HepG2 (cell line): ENCODE data around the gene CYP2C19. TPM values are rescaled to one million over a fixed set of nuclear protein-coding genes. Genes with fewer than 3 reads are reported as not detected.

Experiments used
- ATAC-seq: fragments of 200-7000 bp; cut with Tn5 transposase; 3 replicates; pipeline ENCODE4 v1.9.1; 2020; ENCODE audit warnings: mild to moderate bottlenecking, moderate library complexity
- BruUV-seq: library from RNA; stranded (reverse); fragments of 400-500 nt; replicated peaks from 2 replicates; lab custom pipeline; 2021; lab: Mats Ljungman, UMichigan
- CTCF ChIA-PET: fragments of 300-600 bp; formaldehyde crosslinking; extraction: SDS; loops from one replicate; lab custom pipeline; 2021; ENCODE audit warnings: low total read pairs, inconsistent platforms, low intra/inter-chr PET ratio; lab: Yijun Ruan, JAX
- POLR2A ChIA-PET: fragments of 350-600 bp; sonication (Branson Sonifier 250); formaldehyde crosslinking; loops from one replicate; lab custom pipeline; 2020; ENCODE audit warnings: antibody characterized with exemption, inconsistent platforms; lab: Yijun Ruan, JAX
- DNase-seq: peaks from one replicate; pipeline ENCODE4 v3.0.0-alpha.2; 2015; ENCODE audit warnings: low spot score
- FAIRE-seq: peaks from 3 replicates; lab custom pipeline; 2011; peaks lifted over from hg19 to GRCh38; lab: Jason Lieb, UNC
- H2AFZ ChIP-seq: one replicate; pipeline ENCODE4 v1.6.1; 2011; ENCODE audit warnings: low read length, inconsistent platforms
- H3K27ac ChIP-seq: fragments of 300-600 bp; 3 replicates; pipeline ENCODE4 v1.8.0; 2011; ENCODE audit warnings: mixed run types, mild to moderate bottlenecking, mixed read lengths, low read length, inconsistent platforms; ENCODE audit not compliant: insufficient read depth; ENCODE audit errors: extremely low read length
- H3K27me3 ChIP-seq, 2 experiments: fragments of 200-600 bp in 1 of 2; 2 replicates in 1 of 2; 3 replicates in 1 of 2; pipeline versions ENCODE4 v1.6.0 to v1.8.0; 2011; ENCODE audit warnings: low read length in 2 of 2, mild to moderate bottlenecking in 2 of 2, moderate library complexity in 2 of 2, inconsistent platforms in 1 of 2; ENCODE audit not compliant: insufficient read depth in 2 of 2, control insufficient read depth in 1 of 2
- H3K36me3 ChIP-seq, 2 experiments: fragments of 200-600 bp in 1 of 2; replicated peaks in 1 of 2; 2 replicates in 1 of 2; 3 replicates in 1 of 2; pipeline versions ENCODE4 v1.5.1 to v1.8.0; 2011; ENCODE audit warnings: low read length in 2 of 2, inconsistent platforms in 1 of 2; ENCODE audit not compliant: insufficient read depth in 2 of 2, control insufficient read depth in 1 of 2
- H3K4me1 ChIP-seq: 2 replicates; pipeline ENCODE4 v1.5.1; 2012; ENCODE audit warnings: low read length, inconsistent platforms; ENCODE audit not compliant: insufficient read depth
- H3K4me2 ChIP-seq: 2 replicates; pipeline ENCODE4 v1.6.0; 2011; ENCODE audit warnings: low read depth, low read length, inconsistent platforms
- H3K4me3 ChIP-seq, 3 experiments: fragments of 200-600 bp in 1 of 3; sonication (generic), shearing (Covaris generic) in 1 of 3; replicated peaks in 1 of 3; 2 replicates each; pipeline ENCODE4 v1.5.1; 2011 to 2016; ENCODE audit warnings: low read length in 3 of 3, inconsistent platforms in 2 of 3, low read depth in 2 of 3, mild to moderate bottlenecking in 2 of 3, control low read depth in 1 of 3, mixed read lengths in 1 of 3; ENCODE audit not compliant: insufficient read depth in 1 of 3
- H3K79me2 ChIP-seq: one replicate; pipeline ENCODE4 v1.6.1; 2011; ENCODE audit warnings: low read length, inconsistent platforms; ENCODE audit not compliant: insufficient read depth
- H3K9ac ChIP-seq: 2 replicates; pipeline ENCODE4 v1.6.0; 2011; ENCODE audit warnings: mild to moderate bottlenecking, low read depth, low read length, inconsistent platforms; ENCODE audit not compliant: insufficient read depth
- H3K9me3 ChIP-seq: 2 replicates; pipeline ENCODE4 v1.5.1; 2012; ENCODE audit warnings: mild to moderate bottlenecking, low read length
- H4K20me1 ChIP-seq: 2 replicates; pipeline ENCODE4 v1.6.0; 2011; ENCODE audit warnings: inconsistent platforms, mild to moderate bottlenecking, low read length, moderate library complexity; ENCODE audit not compliant: insufficient read depth
- ATF7-NPFF ChIP-seq: sonication (generic); formaldehyde crosslinking; IDR thresholded peaks from 2 replicates; pipeline ENCODE4 v1.8.1; 2023; ENCODE audit warnings: mild to moderate bottlenecking, low read depth, missing genetic modification reagents, moderate library complexity
- FOXC1 ChIP-seq: sonication (generic); formaldehyde crosslinking; IDR thresholded peaks from 2 replicates; pipeline ENCODE4 v1.8.0; 2022; ENCODE audit warnings: mild to moderate bottlenecking, missing genetic modification reagents, borderline replicate concordance
- FOXP1 ChIP-seq, 2 experiments: fragments of 450-650 bp in 1 of 2; IDR thresholded peaks; 2 replicates each; pipeline ENCODE4 v1.6.1; 2017 to 2018; ENCODE audit warnings: antibody characterized with exemption in 1 of 2
- KLF9 ChIP-seq: IDR thresholded peaks from 2 replicates; pipeline ENCODE4 v1.6.1; 2016; ENCODE audit warnings: low read depth
- NR0B2 ChIP-seq: sonication (generic); formaldehyde crosslinking; IDR thresholded peaks from 2 replicates; pipeline ENCODE4 v1.4.0; 2020; ENCODE audit warnings: mild to moderate bottlenecking, missing genetic modification reagents
- TAF15 ChIP-seq: fragments of 200-400 bp; formaldehyde crosslinking; IDR thresholded peaks from one replicate; pipeline ENCODE4 v1.6.1; 2018; ENCODE audit warnings: mild to moderate bottlenecking, low read depth, low read length; ENCODE audit not compliant: poor library complexity, severe bottlenecking
- UBTF ChIP-seq: sonication (generic); formaldehyde crosslinking; IDR thresholded peaks from 2 replicates; pipeline ENCODE4 v1.4.0; 2020; ENCODE audit warnings: mild to moderate bottlenecking, missing genetic modification reagents
- ZBTB10 ChIP-seq: sonication (generic); formaldehyde crosslinking; IDR thresholded peaks from 2 replicates; pipeline ENCODE4 v1.4.0; 2020; ENCODE audit warnings: missing genetic modification reagents, borderline replicate concordance
- ZFP1 ChIP-seq: IDR thresholded peaks from 2 replicates; pipeline ENCODE4 v1.6.1; 2016
- ZFY ChIP-seq: sonication (generic); formaldehyde crosslinking; IDR thresholded peaks from 2 replicates; pipeline ENCODE4 v1.4.0; 2020; ENCODE audit warnings: missing genetic modification reagents
- ZKSCAN8 ChIP-seq: IDR thresholded peaks from 2 replicates; pipeline ENCODE4 v1.6.1; 2016; ENCODE audit warnings: borderline replicate concordance, missing genetic modification reagents, missing compliant biosample characterization
- ZNF124 ChIP-seq: sonication (generic); formaldehyde crosslinking; IDR thresholded peaks from 2 replicates; pipeline ENCODE4 v1.4.0; 2020; ENCODE audit warnings: missing genetic modification reagents
- ZNF20 ChIP-seq: sonication (generic); formaldehyde crosslinking; IDR thresholded peaks from 2 replicates; pipeline ENCODE4 v1.4.0; 2020; ENCODE audit warnings: mild to moderate bottlenecking, moderate library complexity, missing genetic modification reagents
- ZNF274 ChIP-seq: sonication (generic); formaldehyde crosslinking; IDR thresholded peaks from 2 replicates; pipeline ENCODE4 v1.5.1; 2020; ENCODE audit warnings: mild to moderate bottlenecking, missing genetic modification reagents
- ZNF570 ChIP-seq: sonication (generic); formaldehyde crosslinking; IDR thresholded peaks from 2 replicates; pipeline ENCODE4 v1.4.0; 2020; ENCODE audit warnings: mild to moderate bottlenecking, missing genetic modification reagents, borderline replicate concordance
- WGBS: methylation state at CpG from one replicate; pipeline ENCODE4 v1.1.6; 2017; ENCODE audit warnings: low lambda C conversion rate; 5-methylcytosine and 5-hydroxymethylcytosine counted together
- in situ Hi-C: cut with HindIII; loops from 2 replicates; pipeline ENCODE4 v1.10.0; 2017; ENCODE audit warnings: low pct_unique_long_range_greater_than_20kb; ENCODE audit not compliant: extremely low pct_ligation_motif_present
- intact Hi-C: fragments of 100-400 bp; cut with micrococcal nuclease; formaldehyde crosslinking; loops from one replicate; pipeline ENCODE4 v1.10.0; 2022; ENCODE audit not compliant: unreplicated experiment
- polyA plus RNA-seq, 8 experiments: library from polyadenylated mRNA; depleted of rRNA in 3 of 8; stranded (reverse) in 7 of 8; unstranded in 1 of 8; fragments of >200 nt; fragmentation: Illumina TruSeq in 4 of 8; extraction: Trizol in 4 of 8; gene quantifications; 2 replicates each; pipeline versions ENCODE4 v1.2.1 to v1.2.3, GENCODE V29; 2011 to 2016; ENCODE audit warnings: low read depth in 4 of 8, missing spikeins in 1 of 8, mixed read lengths in 1 of 8; ENCODE audit not compliant: insufficient read depth in 1 of 8
- total RNA-seq, 5 experiments: library from RNA; depleted of rRNA; stranded (reverse); fragments of >200 nt; fragmentation: Illumina TruSeq; extraction: Trizol; gene quantifications; 2 replicates each; pipeline ENCODE4 v1.2.3, GENCODE V29; 2016; ENCODE audit warnings: low read depth in 1 of 5
- TF ChIP-seq, protein P1 (sequence below): sonication (generic); formaldehyde crosslinking; IDR thresholded peaks from 2 replicates; pipeline ENCODE4 v1.8.1; 2022; ENCODE audit warnings: low read depth, mild to moderate bottlenecking, missing genetic modification reagents

Gene CYP2C19
- total and polyA plus RNA-seq, 2 of the 13 experiments (the other 11 are each of a cell fraction or from before 2014, with no cell fraction given) = not detected

- no peak for DNase-seq
- Histone ChIP-seq H4K20me1 (no peaks in the 10 kb centered on the region), H3K4me3 (no peak overlapping the region), H3K36me3 (no peaks in the 10 kb centered on the region), H3K27me3 (no peaks in the 10 kb centered on the region), H3K27ac (no peak overlapping the region), H3K4me1 (no peaks in the 10 kb centered on the region), H2AFZ (no peak overlapping the region), H3K79me2 (no peaks in the 10 kb centered on the region), H3K4me2 (no peak overlapping the region), H3K9me3 (no peaks in the 10 kb centered on the region), H3K9ac (no peak overlapping the region)
- ChIA-PET POLR2A (no interaction called here), CTCF (no interaction called here)
- ATAC-seq = no peak
- BruUV-seq = no TSS peak
- no peak for FAIRE-seq
- in situ Hi-C loops = no loop called here
- intact Hi-C loops = no loop called here
- 0% methylated on average over 2 of the region's 2 CpGs for WGBS
- no peak for TF ChIP-seq TAF15
- TF ChIP-seq, protein P1, sequence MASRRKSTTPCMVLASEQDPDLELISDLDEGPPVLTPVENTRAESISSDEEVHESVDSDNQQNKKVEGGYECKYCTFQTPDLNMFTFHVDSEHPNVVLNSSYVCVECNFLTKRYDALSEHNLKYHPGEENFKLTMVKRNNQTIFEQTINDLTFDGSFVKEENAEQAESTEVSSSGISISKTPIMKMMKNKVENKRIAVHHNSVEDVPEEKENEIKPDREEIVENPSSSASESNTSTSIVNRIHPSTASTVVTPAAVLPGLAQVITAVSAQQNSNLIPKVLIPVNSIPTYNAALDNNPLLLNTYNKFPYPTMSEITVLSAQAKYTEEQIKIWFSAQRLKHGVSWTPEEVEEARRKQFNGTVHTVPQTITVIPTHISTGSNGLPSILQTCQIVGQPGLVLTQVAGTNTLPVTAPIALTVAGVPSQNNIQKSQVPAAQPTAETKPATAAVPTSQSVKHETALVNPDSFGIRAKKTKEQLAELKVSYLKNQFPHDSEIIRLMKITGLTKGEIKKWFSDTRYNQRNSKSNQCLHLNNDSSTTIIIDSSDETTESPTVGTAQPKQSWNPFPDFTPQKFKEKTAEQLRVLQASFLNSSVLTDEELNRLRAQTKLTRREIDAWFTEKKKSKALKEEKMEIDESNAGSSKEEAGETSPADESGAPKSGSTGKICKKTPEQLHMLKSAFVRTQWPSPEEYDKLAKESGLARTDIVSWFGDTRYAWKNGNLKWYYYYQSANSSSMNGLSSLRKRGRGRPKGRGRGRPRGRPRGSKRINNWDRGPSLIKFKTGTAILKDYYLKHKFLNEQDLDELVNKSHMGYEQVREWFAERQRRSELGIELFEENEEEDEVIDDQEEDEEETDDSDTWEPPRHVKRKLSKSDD (CRISPR knock-in tag) = no peak
- TF ChIP-seq ATF7-NPFF = no peak
- no peak for TF ChIP-seq ZNF570
- TF ChIP-seq ZFP1 (CRISPR knock-in tag) = no peak
- no peak for TF ChIP-seq ZKSCAN8
- no peak for TF ChIP-seq ZNF124 (CRISPR knock-in tag)
- TF ChIP-seq KLF9 (CRISPR knock-in tag) = no peak
- TF ChIP-seq FOXC1 (CRISPR knock-in tag) = no peak
- no peak for TF ChIP-seq ZNF20 (CRISPR knock-in tag)
- TF ChIP-seq UBTF (CRISPR knock-in tag) = no peak
- TF ChIP-seq NR0B2 (CRISPR knock-in tag) = no peak
- TF ChIP-seq FOXP1 (IDR thresholded peaks at IDR 0.05) = no peak
- TF ChIP-seq FOXP1 (CRISPR knock-in tag; IDR thresholded peaks at IDR 0.05) = no peak
- TF ChIP-seq ZFY = no peak
- no peak for TF ChIP-seq ZNF274
- TF ChIP-seq ZBTB10 (CRISPR knock-in tag) = no peak
These were observed 4.6 kb upstream of the CYP2C19 start for GRCh38 chr10:94757916-94758315.
